Adrenal gland (tissue), 5 donors: ENCODE measurements around the gene VBP1.

Source experiments
- POLR2A ChIP-seq, 2 donors: fragments of 450-650 bp; IDR thresholded peaks; one replicate each; pipeline ENCODE4 v1.6.1; 2017; ENCODE audit warnings: antibody characterized with exemption in 2 of 2, mild to moderate bottlenecking in 2 of 2, moderate library complexity in 1 of 2
- TF ChIP-seq, protein P1 (sequence below), 6 experiments: fragments of 450-650 bp in 4 of 6; fragments of 200-600 bp in 2 of 6; sonication (generic) in 1 of 6; IDR thresholded peaks; 1 replicate in 5 of 6; 2 replicates in 1 of 6; pipeline versions ENCODE4 v1.5.1 to v1.8.0; 2016 to 2021; ENCODE audit warnings: antibody characterized with exemption in 6 of 6, mild to moderate bottlenecking in 2 of 6, moderate library complexity in 1 of 6
- donor health status: DM: no; HTN: no; CAD: no.

DNA sequence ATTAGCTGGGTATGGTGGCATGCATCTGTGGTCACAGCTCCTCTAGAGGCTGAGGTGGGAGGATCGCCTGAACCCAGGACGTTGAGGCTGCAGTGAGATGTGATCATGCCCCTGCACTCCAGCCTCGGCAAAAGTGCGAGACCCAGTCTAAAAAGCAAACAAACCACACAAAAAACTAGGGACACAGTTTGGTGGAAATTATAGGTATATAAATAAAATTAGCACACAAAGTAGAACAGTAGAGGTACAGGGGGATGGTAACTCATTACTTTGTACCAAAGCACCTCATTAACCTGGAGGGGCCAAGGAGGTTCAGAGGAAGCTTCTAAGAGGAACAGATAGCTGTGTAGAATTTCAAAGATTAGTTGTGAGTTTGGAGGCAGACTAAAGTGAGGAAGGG, 5.1 kb downstream of the VBP1 start:
- TF ChIP-seq POLR2A (IDR thresholded peaks at IDR 0.05) = no peak
- TF ChIP-seq, protein P1, sequence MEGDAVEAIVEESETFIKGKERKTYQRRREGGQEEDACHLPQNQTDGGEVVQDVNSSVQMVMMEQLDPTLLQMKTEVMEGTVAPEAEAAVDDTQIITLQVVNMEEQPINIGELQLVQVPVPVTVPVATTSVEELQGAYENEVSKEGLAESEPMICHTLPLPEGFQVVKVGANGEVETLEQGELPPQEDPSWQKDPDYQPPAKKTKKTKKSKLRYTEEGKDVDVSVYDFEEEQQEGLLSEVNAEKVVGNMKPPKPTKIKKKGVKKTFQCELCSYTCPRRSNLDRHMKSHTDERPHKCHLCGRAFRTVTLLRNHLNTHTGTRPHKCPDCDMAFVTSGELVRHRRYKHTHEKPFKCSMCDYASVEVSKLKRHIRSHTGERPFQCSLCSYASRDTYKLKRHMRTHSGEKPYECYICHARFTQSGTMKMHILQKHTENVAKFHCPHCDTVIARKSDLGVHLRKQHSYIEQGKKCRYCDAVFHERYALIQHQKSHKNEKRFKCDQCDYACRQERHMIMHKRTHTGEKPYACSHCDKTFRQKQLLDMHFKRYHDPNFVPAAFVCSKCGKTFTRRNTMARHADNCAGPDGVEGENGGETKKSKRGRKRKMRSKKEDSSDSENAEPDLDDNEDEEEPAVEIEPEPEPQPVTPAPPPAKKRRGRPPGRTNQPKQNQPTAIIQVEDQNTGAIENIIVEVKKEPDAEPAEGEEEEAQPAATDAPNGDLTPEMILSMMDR (IDR thresholded peaks at IDR 0.05) = no peak
